Amniotic stem cell (primary cell): Measurements from ENCODE around the gene FBXW8.

Experiments
- DNase-seq: peaks from one replicate; lab custom pipeline; 2025; lab: John Stamatoyannopoulos, UW

FBXW8 gene

DNA sequence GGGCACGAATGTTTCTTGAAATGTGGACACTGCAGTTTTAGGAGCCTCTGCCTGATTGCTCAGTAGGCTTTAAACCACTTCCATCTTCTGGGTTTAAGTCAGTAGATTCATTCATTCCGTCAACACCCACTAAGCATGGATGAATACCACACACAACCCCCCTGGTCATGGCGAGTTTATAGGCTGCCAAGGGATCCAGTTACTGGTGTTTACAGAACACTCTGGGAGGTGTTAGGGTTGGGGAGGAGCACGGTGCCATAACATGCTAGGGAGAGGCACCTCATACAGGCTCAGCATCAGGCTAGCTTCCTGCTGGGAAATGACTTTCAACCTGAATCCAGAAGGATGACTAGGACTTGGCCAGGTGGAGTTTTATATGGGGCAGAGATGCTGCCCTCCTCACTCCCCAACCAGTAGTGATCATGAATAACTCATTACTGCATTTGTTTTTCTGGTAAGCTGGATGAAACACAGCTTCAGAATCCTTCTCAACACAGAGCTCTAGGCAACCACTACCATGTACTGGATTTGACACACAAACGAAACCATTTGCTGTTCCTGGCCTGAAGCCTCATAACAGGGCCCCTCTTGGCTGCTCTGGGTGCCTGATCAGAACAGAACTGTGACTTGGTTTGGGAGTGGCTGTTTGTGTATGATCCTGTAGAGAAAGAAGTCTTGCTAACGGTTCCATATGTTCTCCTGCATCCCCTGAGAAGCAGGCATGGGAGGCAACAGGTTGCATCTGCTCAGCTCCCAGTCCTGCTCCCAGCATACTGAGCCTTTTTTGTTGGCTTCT is 47.9 kb downstream of the FBXW8 start:
- no peak for DNase-seq

DNA sequence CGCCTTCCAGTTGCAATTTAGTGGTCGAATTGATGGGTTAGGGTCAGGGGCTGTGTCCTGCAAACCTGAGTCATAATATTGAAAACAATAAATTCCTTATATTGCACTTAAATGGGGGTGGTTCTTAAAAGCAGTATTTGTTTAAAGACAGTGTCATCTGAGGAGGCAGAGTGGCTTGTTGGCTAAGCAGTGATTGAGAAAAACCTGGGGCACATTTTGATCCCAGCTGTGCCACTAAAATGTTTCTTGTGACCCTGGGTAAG is 48.4 kb downstream of the FBXW8 start:
- DNase-seq, result no peak

DNA sequence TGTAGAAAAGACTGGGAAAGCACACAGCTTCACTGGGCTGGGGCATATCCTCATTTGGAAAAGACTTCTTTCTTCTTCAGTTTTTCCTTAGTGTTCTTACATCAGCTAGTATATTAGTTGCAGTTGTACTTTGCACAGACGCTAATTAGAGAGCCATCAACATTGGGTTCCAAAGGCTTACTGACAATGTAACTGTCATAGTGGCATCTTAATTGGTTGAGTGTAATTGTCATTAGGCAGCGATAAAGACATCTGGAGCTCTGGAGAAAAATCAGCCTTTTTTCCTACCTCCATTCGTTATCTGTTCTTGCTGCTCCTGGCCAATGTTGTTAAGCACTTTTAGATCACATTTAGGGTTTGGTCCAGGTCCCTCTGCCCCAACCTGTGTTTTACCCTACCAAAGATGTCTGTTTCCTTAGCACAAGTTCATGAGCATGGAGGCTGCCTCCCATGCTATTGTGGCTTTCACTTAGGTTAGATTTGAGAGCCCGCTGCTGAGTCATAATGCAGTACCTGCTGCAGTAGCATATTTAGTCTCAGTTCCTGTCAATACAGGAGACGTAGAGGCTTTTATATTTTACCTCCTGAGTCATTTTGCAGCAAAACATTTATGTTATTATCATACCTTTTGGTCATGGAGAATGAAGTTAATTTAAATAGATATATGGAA is 49.2 kb downstream of the FBXW8 start:
- DNase-seq, result no peak

DNA sequence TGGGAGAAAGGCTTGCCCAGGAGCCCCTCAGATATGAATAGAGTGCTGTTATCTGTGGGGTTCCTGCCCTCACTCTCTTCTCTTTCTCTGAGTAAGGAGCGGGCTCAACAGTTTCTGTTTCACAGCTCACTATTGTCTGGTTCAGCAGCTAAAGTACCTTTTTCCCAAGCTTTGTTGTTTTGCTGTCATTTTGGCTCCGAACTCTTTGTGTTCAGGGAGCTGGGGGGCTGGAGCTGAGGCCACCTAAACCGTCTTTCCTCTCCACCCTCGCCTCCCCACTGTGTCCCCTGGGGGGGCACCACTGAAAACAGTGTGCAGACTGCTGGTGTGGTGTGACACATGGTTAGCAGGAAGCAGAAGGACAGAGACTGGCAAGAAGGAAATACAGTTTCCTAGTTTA is 51.4 kb downstream of the FBXW8 start:
- no peak for DNase-seq

DNA sequence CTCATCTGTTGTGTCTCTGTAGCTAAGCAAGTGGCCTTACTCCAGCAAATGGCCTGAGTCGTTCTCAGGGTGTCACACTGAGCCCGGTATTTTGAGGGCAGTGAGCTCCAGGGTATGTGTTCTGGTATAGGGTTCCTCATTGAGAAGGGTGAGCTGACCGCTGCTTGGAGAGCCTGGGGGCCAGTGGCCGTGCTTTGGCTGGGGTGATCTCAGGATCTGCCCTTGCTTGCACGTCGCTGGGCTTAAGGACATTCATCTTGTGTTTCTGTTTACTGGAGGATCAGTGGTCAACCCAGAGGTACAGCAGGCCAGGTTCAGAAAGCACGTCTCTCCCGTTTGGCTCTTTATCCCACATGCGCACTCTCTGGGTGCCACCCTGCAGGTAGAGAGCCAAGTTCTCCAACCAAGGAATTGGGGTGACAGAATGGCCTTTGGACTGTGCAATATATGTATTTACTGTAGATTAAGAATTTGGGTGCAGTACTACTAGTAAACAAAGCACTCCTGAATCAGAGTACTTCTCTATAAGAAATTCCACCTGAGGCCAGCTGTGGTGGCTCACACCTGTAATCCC is 52.1 kb downstream of the FBXW8 start:
- no peak for DNase-seq

DNA sequence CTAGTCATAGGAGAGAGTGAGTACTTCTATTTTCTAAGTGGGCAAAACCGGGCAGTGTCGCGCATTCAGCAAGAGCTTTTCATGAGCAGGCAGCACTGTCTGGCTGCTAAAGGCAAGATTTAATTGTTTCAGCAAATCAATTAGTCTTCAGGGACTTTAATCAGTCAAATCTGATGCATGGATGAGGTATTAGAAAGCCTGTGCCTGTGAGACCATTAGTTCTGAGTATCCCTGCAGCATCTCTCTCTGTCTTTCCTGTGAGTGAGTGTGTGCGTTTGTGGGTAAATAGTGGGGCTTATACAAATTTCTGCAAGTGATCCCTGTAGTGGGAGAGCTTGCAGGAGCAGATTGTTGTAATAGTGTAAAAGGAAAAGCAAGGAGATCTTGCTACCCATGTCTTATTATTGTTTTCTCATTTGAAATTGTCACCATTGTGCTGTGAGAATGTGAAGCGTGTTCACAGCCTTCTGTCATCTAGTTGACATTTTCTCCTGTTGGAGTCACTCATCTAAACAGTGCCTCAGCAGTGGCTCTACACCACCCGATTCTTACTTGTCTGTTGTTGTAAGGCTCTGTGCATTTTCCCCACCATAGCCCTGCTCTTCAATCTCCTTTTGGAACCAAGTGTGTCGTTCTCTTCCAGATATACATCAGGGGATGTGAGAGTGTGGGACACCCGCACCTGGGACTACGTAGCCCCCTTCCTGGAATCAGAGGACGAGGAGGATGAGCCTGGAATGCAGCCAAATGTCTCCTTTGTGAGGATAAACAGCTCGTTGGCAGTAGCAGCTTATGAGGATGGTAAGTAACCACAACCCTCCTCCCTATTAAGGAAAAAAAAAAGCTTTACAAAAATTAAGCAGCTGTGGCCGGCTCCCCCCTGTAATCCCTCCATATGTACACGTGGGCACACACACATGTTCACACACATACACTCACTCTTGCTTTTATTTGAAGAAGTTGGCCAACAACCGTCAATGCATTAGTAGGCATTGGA is 53.6 kb downstream of the FBXW8 start:
- DNase-seq, result no peak

DNA sequence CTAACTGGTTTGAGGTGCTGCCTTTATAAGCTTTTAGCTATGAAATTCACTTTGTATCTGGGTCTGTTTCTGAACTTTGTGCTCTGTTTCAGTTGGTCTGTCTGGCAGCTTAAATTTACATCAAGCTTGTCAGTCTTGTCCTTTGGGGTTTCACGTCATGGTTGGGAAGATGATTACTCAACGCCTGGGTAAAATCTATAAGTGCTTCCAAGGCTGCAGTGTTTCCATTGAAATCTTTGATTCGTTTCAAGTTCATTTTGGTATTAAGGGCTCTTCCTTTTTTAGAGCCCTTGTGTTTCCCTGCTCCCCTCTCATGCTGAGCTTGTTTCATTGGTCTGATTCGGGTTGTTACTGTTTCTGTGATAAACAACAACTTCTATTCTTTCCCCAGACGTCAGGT is 58.2 kb downstream of the FBXW8 start:
- no peak for DNase-seq

DNA sequence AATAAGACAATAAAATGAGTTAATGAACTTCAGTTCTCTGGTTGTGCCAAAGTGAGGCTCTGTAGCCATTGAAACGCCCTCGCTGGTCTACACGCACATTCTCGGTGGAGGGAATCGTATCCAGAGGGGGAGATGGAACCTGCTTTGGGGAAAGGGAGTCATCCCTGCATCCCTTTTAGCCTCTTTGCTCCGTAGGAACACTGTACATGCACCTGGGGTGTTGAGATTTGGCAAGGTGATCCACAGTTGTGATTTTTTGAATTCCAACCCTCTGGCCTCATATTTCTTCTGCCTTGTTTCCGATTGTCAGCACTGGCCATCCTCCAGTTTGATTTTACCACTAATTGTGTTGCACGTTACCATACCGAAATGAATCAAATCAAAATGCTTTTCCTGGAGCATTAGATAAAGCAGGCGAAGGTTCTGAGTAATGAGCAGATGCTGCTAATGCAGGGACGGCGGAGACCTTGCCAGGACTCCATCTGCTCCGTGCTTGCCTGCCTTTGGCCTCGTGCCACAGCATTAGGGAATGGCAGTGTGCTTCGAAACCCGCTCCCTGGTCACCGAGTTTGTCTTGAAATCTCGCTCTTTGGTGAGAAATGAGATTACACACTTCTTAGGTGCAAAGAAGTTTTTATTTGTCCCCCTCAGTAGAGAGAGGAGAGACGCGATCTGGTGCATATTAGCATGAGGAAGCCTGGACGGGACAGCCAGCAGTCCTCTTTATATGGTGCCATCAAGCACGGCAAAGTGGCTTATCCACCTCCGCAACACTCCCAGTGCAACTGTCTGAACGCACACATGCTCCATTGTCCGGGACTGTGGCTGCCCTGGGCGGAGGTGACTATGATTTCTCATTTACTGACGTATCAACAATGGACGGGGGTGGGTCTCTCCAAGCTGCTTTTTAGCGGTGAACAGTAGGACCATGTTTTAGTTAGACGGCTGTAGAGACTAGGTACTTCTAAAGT is 59.1 kb downstream of the FBXW8 start:
- DNase-seq, result no peak

DNA sequence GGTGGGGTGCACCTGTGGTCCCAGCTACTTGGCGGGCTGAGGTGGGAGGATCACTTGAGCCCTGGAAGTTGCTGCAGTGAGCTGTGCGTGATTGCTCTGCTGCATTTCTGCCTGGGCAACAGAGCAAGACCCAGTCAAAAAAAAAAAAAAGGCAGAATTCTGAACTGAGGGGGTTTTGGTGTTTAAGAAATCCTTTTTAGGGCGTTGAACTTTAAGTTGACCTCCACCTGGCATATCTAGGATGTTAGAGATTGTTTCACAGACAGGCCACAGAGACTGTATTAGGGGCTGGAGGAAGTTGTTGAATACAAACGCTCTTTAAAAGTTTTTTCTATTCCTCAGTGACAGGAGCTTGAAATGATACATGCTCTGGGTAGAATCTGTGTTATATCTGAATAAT is 60.5 kb downstream of the FBXW8 start:
- DNase-seq, result no peak

DNA sequence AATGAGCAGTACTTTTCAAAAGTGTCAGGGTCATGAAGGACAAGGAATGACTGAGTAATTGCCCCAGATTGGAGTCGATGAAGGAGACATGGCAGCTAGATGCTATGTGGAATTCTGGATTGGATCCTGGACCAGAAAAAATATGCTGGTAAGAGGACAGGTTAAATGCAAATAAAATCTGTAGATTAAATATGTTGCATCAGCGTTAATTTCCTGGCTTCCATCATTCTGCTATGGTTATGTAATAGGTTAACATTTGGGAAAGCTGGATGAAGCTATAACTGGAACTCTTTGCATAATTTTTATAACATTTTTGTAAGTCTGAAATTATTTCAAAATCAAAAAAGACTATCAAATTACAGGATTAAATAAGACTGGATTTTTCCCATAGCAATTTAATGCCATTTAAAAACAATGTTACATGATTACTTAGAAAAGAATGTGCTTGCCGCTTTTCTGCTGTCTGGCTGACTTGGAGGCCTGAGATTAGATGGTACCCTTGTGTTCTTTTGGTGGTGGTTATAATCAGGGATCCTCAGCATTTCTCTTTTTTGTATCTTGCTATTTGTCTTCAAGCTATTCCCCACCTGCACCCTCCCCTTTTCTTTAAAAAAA is 65.1 kb downstream of the FBXW8 start:
- no peak for DNase-seq

DNA sequence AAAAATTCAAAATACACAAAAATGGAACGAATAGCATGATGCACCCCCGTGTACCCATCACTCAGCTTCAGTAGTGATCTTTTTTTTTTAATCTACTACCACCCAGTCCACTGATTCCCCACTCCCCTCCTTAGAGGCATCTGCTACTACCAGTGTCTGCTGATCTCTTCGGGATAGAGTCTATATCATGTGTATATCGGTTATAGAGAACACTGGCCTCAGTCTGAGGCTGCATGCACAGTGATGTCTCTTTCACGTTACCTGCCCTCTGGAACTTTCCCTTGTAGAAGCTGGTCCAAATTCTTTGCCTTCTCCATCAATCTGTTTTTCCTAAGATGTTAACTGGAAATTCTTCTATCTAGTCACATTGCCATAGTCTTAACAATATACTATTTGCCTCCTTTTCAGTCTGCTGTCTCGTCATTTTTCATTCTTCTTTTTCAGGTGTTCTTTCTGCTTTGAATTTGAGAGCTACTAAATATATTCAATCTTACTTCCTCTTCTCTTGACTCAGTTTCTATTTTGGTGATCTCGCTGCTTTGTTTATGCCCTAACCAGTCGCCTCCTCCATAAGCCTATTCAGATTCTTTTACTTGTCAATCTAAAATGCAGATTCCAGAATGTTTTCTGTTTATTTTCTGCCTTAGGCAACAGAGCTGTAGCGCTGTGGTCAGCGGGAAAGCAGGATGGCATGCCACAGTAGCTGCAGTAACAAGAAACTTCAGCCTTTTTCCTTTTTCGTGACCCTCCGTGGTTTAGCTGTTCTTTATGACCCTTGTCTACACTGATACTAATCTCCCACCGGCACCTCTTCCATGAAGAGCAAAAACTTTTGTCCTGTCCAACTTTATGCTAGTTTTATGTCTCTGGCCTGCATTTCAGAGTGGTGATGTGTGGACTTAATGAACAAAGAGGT is 67.0 kb downstream of the FBXW8 start:
- no peak for DNase-seq

DNA sequence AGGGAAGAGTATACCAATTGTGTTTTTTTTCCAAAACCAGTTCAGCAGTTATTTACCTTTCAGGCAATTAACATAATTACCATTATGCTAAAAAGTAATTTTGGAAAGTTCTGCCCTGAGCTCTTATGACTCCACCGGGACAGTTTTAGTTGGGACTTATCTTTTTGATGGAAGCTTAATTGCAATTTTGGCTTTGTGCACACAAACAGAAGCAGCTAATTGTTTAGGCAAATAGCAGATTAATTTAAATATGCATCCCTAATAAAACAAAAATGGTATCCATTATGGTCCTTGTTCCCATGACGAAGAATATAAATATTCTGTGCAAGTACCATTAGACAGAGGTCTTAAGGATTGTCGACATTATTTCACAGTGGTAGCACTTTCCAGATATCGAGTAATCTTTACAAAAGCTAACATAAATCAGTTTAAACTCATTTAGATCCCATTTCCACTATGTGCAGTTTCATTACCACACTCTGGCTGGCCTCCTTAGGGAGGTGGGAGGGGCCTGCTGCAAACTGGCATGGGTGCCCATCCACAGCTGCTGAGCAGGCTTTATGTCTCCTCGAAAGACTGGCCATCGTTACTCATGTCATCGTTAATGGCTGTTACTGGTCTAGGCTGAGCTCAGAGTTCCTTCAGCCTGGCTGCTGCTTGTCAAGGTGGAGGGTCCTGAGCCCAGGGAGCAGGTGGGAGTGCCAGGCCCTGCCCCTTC is 68.2 kb downstream of the FBXW8 start:
- DNase-seq, result no peak

DNA sequence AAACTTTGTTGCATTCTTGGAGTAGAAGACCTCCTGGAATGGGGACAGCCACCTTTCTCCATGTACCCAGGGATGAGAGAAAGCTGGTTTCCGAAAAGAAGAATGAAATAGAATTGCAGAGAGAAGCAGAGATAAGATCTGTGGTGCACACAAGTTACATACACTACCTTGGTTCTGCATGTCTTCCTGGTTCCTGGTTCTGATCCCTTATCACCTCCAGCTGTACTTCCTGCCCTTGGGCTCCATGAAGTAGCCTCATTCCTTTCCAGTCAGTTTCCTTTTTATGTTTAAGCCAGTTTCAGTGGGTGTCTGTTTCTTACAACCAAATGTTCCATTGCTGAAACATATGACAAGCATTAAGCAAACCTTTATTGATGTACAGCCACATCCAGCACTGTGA is 69.3 kb downstream of the FBXW8 start:
- DNase-seq, result no peak

DNA sequence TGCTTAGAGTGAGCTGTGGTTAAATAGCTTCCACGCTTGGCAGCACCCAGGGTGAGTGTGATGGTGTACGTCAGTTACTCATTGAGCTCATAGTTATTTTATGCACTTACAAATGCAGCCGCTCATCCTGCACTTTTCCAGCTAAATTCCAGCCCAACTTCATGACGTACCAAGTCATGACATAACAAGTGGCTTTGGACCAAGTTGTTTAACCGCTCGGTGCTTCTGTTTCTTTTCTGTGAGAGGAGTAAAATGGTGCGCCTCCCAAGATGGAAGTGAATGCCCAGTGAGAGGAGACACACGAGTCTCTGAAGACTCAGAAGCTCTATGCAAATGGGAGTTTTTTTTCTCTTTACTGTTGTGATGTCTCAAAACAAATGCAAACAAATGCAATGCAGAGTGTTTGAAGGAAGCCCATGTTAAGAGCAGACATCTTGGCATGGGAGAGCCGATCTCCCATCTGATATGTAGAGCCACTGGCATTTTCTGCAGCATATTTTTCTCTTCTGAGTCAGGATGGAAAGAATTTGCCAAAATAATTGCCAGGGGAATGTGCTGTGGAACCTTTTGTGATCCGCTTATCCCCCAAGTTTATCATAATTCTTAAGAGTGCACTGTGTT is 72.2 kb downstream of the FBXW8 start:
- DNase-seq, result peak; percentile 69

DNA sequence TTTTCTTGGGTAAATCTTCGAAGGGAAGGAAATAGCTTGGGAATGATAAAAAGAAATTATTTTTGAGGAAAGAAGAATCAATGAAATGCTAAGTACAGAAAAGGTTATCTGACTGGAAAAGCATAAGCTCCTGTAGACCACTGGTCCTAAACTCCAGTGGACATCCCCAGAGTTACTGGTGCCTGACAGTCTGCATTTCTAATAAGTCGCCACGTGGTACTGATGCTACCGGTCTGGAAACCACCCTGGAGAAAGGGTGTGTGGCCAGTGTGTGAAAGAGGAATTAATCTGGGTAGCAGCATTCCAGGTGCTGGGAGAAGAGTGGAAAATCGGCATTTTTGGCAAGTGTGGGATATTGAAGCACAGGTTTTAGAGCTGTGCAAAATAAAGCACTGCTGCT is 73.3 kb downstream of the FBXW8 start:
- no peak for DNase-seq

DNA sequence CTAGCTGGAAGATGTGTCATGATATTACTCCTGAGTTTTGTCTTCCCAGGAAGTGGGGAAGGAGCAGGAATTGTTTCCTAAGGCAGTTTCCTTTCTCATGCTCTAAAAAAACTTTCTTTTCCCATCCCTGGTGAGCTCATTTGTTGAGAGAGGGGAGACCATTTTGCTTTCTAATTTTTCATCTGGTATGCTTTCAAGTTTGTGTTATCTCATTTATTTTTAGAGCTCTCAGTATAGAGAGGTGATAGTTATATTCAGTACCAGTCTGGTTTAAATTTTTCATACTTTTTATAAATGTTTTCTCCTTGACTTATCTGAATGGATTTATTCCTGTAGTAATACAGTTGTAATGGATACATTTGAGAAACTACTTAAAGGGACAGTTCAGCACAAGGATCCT is 79.6 kb downstream of the FBXW8 start:
- no peak for DNase-seq

DNA sequence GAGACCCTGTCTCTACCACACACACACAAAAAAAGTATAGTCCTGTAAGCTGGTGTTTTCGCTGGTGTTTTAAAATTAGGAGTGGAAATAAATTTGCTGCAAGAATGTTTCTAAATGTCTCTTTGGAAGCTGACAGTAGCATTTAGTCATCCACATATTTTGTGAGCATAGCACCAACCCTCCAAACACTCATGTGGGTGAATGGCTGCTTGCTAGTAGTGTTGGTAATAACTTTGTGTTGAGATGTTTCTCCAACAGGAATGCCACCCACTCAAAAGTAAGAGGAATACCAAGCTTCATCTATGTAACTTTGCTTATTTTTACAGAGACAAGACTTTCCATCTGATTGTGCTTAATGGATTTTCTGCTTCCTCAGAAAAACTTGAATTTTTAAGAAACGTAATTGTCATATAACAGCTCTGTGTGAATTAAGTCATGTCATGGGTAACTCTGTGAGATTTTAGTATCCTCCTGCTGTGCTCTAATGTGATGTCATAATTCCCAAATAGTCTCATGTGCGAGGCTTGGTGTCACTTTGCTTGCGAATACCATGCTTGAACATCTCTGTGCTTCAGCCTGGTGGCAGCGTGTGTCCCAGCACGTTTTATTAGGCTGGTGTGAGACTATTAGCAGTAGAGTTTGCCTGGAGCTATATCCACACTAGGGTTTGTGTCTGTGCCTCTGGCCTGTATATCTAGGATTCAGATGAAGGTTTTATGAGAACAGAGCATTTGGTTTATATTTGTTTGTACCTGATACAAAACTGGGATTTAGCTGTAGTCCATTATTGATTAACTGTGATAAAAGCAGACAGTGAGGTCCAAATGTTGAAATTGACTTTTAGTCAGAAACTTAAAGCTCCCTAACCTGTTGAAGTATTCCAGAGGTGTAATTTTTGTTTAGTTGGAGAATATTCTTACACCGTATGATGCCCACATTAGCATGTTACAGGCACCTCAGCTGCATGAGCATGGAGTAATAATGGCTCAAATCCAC is 80.5 kb downstream of the FBXW8 start:
- peak; percentile 27 for DNase-seq
